ENCODE measurements around the gene ALPI.
"Not testable (repeated sequence)": the region's sequence is repeated elsewhere in the genome, so short reads cannot be mapped to it uniquely, and the experiment has no call there.

Gene ALPI

GRCh38 chr2:232436381-232437194, 19.4 kb upstream of the ALPI start:
- Histone ChIP-seq H3K4me3 (no peak overlapping the region), H3K27ac (no peak overlapping the region)
- no peak for DNase-seq (ENCODE audit: low spot score)
- no peak for TF ChIP-seq CTCF (IDR thresholded peaks at IDR 0.05)

- H3K4me3 ChIP-seq = no peak overlapping the region
- H3K27ac ChIP-seq = no peak overlapping the region
- no peak for TF ChIP-seq CTCF (IDR thresholded peaks at IDR 0.05)
- DNase-seq (ENCODE audit: low spot score) = peak; percentile 59
Measured at GRCh38 chr2:232437195-232437571, 18.8 kb upstream of the ALPI start.

GRCh38 chr2:232438091-232438490, 17.9 kb upstream of the ALPI start:
- H3K27ac ChIP-seq = no peak overlapping the region
- no peak for DNase-seq (ENCODE audit: low spot score)
- no peak for TF ChIP-seq CTCF (IDR thresholded peaks at IDR 0.05)
- H3K4me3 ChIP-seq = no peak overlapping the region

GRCh38 chr2:232438951-232439757, 16.8 kb upstream of the ALPI start:
- H3K4me3 ChIP-seq = no peak overlapping the region
- no peak overlapping the region for H3K27ac ChIP-seq
- peak; percentile 66 for DNase-seq (ENCODE audit: low spot score)
- TF ChIP-seq CTCF (IDR thresholded peaks at IDR 0.05) = peak; percentile 22

GRCh38 chr2:232439758-232440135, 16.2 kb upstream of the ALPI start:
- no peak for TF ChIP-seq CTCF (IDR thresholded peaks at IDR 0.05)
- Histone ChIP-seq H3K4me3 (no peak overlapping the region), H3K27ac (no peak overlapping the region)
- DNase-seq (ENCODE audit: low spot score) = peak; percentile 38

- H3K27ac ChIP-seq, H3K4me3 ChIP-seq: not testable (repeated sequence)
- peak; percentile 81 for TF ChIP-seq CTCF (IDR thresholded peaks at IDR 0.05)
- DNase-seq (ENCODE audit: low spot score) = peak; percentile 77
Measured at GRCh38 chr2:232440220-232441018, 15.5 kb upstream of the ALPI start.

Data from coronary artery (tissue), 2 donors.